SK-N-SH treated with all-trans-retinoic acid at 6 μM for 48 hours (cell line): Measurements from ENCODE around the gene ABCE1.

ENCODE experiments used
- GLIS3 ChIP-seq: fragments of 250-450 bp; sonication (Bioruptor Pico); IDR thresholded peaks from 2 replicates; pipeline ENCODE4 v1.5.0; 2020; ENCODE audit warnings: mild to moderate bottlenecking, moderate library complexity
- RARB ChIP-seq: fragments of 250-450 bp; sonication (Bioruptor Pico); IDR thresholded peaks from 2 replicates; pipeline ENCODE4 v1.8.0; 2021; ENCODE audit warnings: mild to moderate bottlenecking, moderate library complexity
- SNAI2 ChIP-seq: fragments of 250-450 bp; sonication (Bioruptor Pico); IDR thresholded peaks from 2 replicates; pipeline ENCODE4 v1.5.0; 2020; ENCODE audit warnings: mild to moderate bottlenecking, moderate library complexity
- ZFP3 ChIP-seq: fragments of 250-450 bp; sonication (Bioruptor Pico); IDR thresholded peaks from 2 replicates; pipeline ENCODE4 v1.5.0; 2020; ENCODE audit warnings: mild to moderate bottlenecking, moderate library complexity
- ZNF565 ChIP-seq: fragments of 450-650 bp; formaldehyde crosslinking; conservative IDR thresholded peaks from 2 replicates; pipeline ENCODE4 v1.5.0; 2020; ENCODE audit warnings: low read depth, mild to moderate bottlenecking, moderate library complexity
- ZNF70 ChIP-seq: fragments of 450-650 bp; formaldehyde crosslinking; IDR thresholded peaks from 2 replicates; pipeline ENCODE4 v1.5.0; 2020; ENCODE audit warnings: mild to moderate bottlenecking, moderate library complexity
- ZNF8 ChIP-seq: fragments of 450-650 bp; formaldehyde crosslinking; IDR thresholded peaks from 2 replicates; pipeline ENCODE4 v1.5.0; 2020; ENCODE audit warnings: mild to moderate bottlenecking, moderate library complexity
- TF ChIP-seq, protein P1 (sequence below): fragments of 250-450 bp; sonication (Bioruptor Pico); IDR thresholded peaks from 2 replicates; pipeline ENCODE4 v1.8.0; 2020; ENCODE audit warnings: mild to moderate bottlenecking, moderate library complexity, borderline replicate concordance
- TF ChIP-seq, protein P2 (sequence below): fragments of 250-450 bp; sonication (Bioruptor Pico); IDR thresholded peaks from 2 replicates; pipeline ENCODE4 v1.5.0; 2020; ENCODE audit warnings: mild to moderate bottlenecking, moderate library complexity
- TF ChIP-seq, protein P3 (sequence below): fragments of 250-450 bp; sonication (Bioruptor Pico); IDR thresholded peaks from 2 replicates; pipeline ENCODE4 v1.5.1; 2021; ENCODE audit warnings: mild to moderate bottlenecking, moderate library complexity
- TF ChIP-seq, protein P4 (sequence below): fragments of 250-450 bp; sonication (Bioruptor Pico); IDR thresholded peaks from 2 replicates; pipeline ENCODE4 v1.8.0; 2021; ENCODE audit warnings: low read depth, mild to moderate bottlenecking, moderate library complexity, borderline replicate concordance
- TF ChIP-seq, protein P5 (sequence below): fragments of 250-450 bp; sonication (Bioruptor Pico); IDR thresholded peaks from 2 replicates; pipeline ENCODE4 v1.5.1; 2020; ENCODE audit warnings: low read depth, mild to moderate bottlenecking, moderate library complexity

DNA sequence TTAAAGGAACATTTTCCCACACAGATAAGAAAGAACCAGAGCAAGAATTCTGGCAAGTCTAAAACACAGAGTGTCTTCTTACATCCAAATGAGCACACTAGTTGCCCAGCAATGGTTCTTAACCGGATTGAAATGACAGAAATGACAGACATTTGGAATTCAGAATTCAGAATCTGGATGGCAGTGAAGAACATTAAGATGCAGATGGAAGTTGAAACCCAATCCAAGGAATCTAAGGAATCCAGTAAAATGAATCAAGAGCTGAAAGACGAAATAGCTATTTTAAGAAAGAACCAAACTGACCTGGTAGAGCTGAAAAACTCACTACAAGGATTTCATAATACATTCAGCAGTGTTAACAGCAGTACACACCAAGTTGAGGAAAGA, 21.6 kb upstream of the ABCE1 start:
- TF ChIP-seq GLIS3 (CRISPR knock-in tag) (no peak), ZFP3 (no peak), SNAI2 (CRISPR knock-in tag) (no peak), RARB (CRISPR knock-in tag) (no peak), ZNF70 (CRISPR knock-in tag) (no peak), ZNF8 (no peak), ZNF565 (CRISPR knock-in tag) (no peak)
- TF ChIP-seq, protein P1, sequence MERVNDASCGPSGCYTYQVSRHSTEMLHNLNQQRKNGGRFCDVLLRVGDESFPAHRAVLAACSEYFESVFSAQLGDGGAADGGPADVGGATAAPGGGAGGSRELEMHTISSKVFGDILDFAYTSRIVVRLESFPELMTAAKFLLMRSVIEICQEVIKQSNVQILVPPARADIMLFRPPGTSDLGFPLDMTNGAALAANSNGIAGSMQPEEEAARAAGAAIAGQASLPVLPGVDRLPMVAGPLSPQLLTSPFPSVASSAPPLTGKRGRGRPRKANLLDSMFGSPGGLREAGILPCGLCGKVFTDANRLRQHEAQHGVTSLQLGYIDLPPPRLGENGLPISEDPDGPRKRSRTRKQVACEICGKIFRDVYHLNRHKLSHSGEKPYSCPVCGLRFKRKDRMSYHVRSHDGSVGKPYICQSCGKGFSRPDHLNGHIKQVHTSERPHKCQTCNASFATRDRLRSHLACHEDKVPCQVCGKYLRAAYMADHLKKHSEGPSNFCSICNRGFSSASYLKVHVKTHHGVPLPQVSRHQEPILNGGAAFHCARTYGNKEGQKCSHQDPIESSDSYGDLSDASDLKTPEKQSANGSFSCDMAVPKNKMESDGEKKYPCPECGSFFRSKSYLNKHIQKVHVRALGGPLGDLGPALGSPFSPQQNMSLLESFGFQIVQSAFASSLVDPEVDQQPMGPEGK (CRISPR knock-in tag) = no peak
- TF ChIP-seq, protein P2, sequence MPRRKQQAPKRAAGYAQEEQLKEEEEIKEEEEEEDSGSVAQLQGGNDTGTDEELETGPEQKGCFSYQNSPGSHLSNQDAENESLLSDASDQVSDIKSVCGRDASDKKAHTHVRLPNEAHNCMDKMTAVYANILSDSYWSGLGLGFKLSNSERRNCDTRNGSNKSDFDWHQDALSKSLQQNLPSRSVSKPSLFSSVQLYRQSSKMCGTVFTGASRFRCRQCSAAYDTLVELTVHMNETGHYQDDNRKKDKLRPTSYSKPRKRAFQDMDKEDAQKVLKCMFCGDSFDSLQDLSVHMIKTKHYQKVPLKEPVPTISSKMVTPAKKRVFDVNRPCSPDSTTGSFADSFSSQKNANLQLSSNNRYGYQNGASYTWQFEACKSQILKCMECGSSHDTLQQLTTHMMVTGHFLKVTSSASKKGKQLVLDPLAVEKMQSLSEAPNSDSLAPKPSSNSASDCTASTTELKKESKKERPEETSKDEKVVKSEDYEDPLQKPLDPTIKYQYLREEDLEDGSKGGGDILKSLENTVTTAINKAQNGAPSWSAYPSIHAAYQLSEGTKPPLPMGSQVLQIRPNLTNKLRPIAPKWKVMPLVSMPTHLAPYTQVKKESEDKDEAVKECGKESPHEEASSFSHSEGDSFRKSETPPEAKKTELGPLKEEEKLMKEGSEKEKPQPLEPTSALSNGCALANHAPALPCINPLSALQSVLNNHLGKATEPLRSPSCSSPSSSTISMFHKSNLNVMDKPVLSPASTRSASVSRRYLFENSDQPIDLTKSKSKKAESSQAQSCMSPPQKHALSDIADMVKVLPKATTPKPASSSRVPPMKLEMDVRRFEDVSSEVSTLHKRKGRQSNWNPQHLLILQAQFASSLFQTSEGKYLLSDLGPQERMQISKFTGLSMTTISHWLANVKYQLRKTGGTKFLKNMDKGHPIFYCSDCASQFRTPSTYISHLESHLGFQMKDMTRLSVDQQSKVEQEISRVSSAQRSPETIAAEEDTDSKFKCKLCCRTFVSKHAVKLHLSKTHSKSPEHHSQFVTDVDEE = no peak
- TF ChIP-seq, protein P3, sequence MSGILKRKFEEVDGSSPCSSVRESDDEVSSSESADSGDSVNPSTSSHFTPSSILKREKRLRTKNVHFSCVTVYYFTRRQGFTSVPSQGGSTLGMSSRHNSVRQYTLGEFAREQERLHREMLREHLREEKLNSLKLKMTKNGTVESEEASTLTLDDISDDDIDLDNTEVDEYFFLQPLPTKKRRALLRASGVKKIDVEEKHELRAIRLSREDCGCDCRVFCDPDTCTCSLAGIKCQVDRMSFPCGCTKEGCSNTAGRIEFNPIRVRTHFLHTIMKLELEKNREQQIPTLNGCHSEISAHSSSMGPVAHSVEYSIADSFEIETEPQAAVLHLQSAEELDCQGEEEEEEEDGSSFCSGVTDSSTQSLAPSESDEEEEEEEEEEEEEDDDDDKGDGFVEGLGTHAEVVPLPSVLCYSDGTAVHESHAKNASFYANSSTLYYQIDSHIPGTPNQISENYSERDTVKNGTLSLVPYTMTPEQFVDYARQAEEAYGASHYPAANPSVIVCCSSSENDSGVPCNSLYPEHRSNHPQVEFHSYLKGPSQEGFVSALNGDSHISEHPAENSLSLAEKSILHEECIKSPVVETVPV (CRISPR knock-in tag) = no peak
- TF ChIP-seq, protein P4, sequence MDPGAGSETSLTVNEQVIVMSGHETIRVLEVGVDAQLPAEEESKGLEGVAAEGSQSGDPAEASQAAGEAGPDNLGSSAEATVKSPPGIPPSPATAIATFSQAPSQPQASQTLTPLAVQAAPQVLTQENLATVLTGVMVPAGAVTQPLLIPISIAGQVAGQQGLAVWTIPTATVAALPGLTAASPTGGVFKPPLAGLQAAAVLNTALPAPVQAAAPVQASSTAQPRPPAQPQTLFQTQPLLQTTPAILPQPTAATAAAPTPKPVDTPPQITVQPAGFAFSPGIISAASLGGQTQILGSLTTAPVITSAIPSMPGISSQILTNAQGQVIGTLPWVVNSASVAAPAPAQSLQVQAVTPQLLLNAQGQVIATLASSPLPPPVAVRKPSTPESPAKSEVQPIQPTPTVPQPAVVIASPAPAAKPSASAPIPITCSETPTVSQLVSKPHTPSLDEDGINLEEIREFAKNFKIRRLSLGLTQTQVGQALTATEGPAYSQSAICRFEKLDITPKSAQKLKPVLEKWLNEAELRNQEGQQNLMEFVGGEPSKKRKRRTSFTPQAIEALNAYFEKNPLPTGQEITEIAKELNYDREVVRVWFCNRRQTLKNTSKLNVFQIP (CRISPR knock-in tag) = no peak
- TF ChIP-seq, protein P5, sequence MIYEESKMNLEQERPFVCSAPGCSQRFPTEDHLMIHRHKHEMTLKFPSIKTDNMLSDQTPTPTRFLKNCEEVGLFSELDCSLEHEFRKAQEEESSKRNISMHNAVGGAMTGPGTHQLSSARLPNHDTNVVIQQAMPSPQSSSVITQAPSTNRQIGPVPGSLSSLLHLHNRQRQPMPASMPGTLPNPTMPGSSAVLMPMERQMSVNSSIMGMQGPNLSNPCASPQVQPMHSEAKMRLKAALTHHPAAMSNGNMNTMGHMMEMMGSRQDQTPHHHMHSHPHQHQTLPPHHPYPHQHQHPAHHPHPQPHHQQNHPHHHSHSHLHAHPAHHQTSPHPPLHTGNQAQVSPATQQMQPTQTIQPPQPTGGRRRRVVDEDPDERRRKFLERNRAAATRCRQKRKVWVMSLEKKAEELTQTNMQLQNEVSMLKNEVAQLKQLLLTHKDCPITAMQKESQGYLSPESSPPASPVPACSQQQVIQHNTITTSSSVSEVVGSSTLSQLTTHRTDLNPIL (CRISPR knock-in tag) = no peak
